WTC11 (cell line): ENCODE results near the gene CLRN3. TPM values are rescaled to one million over a fixed set of nuclear protein-coding genes. Genes with fewer than 3 reads are reported as not detected.

Experiments
- ATAC-seq: fragments of 200-7000 bp; cut with Tn5 transposase; 2 replicates; pipeline ENCODE4 v1.10.0; 2021; ENCODE audit warnings: mild to moderate bottlenecking, moderate library complexity
- CTCF ChIA-PET: fragments of 300-600 bp; sonication (Branson Sonifier 250); formaldehyde crosslinking; loops from one replicate; lab custom pipeline; 2021; ENCODE audit warnings: antibody characterized with exemption; lab: Charles Lee
- POLR2A ChIA-PET: fragments of 350-600 bp; sonication (Branson Sonifier 250); formaldehyde crosslinking; loops from one replicate; lab custom pipeline; 2021; ENCODE audit warnings: antibody characterized with exemption; lab: Charles Lee
- DNase-seq: peaks from one replicate; pipeline ENCODE4 v3.0.0; 2021; ENCODE audit warnings: low spot score
- H3K27ac Mint-ChIP-seq: 2 replicates; pipeline ENCODE4 v1.8.0; 2021; ENCODE audit warnings: mixed read lengths
- H3K27me3 Mint-ChIP-seq: 2 replicates; pipeline ENCODE4 v1.8.0; 2021; ENCODE audit warnings: low read depth, mild to moderate bottlenecking, moderate library complexity, mixed read lengths
- H3K36me3 Mint-ChIP-seq: 2 replicates; pipeline ENCODE4 v1.8.0; 2021; ENCODE audit warnings: mixed read lengths
- H3K4me1 Mint-ChIP-seq: 2 replicates; pipeline ENCODE4 v1.8.0; 2022; ENCODE audit warnings: mixed read lengths
- H3K4me3 Mint-ChIP-seq: 2 replicates; pipeline ENCODE4 v1.8.0; 2021; ENCODE audit warnings: mild to moderate bottlenecking, moderate library complexity, mixed read lengths
- H3K9me3 Mint-ChIP-seq: 2 replicates; pipeline ENCODE4 v1.8.0; 2021; ENCODE audit warnings: mixed read lengths
- AFF4 ChIP-seq: sonication (generic); formaldehyde crosslinking; IDR thresholded peaks from 2 replicates; pipeline ENCODE4 v1.8.1; 2023; ENCODE audit warnings: mild to moderate bottlenecking, missing genetic modification reagents, borderline replicate concordance
- AR ChIP-seq: fragments of 250-450 bp; sonication (Bioruptor Pico); IDR thresholded peaks from 2 replicates; pipeline ENCODE4 v1.9.0; 2021; ENCODE audit warnings: mild to moderate bottlenecking
- E2F1 ChIP-seq: sonication (generic); formaldehyde crosslinking; IDR thresholded peaks from 2 replicates; pipeline ENCODE4 v1.8.0; 2022; ENCODE audit warnings: mild to moderate bottlenecking, missing genetic modification reagents
- E2F5 ChIP-seq: sonication (generic); formaldehyde crosslinking; IDR thresholded peaks from 2 replicates; pipeline ENCODE4 v1.8.1; 2022; ENCODE audit warnings: mild to moderate bottlenecking, moderate library complexity, missing genetic modification reagents
- ESRRA ChIP-seq: sonication (generic); formaldehyde crosslinking; IDR thresholded peaks from 2 replicates; pipeline ENCODE4 v1.8.1; 2022; ENCODE audit warnings: mild to moderate bottlenecking, missing genetic modification reagents, borderline replicate concordance
- MXD4 ChIP-seq: fragments of 250-450 bp; sonication (Bioruptor Pico); IDR thresholded peaks from 2 replicates; pipeline ENCODE4 v1.8.0; 2021; ENCODE audit warnings: mild to moderate bottlenecking, moderate library complexity, borderline replicate concordance
- NR3C1 ChIP-seq: sonication (generic); formaldehyde crosslinking; conservative IDR thresholded peaks from 2 replicates; pipeline ENCODE4 v1.8.1; 2023; ENCODE audit warnings: low read depth, mild to moderate bottlenecking, missing genetic modification reagents
- ZNF138 ChIP-seq: sonication (generic); formaldehyde crosslinking; conservative IDR thresholded peaks from 2 replicates; pipeline ENCODE4 v1.8.1; 2022; ENCODE audit warnings: mild to moderate bottlenecking, moderate library complexity, missing genetic modification reagents
- ZNF232 ChIP-seq: sonication (generic); formaldehyde crosslinking; IDR thresholded peaks from 2 replicates; pipeline ENCODE4 v1.8.0; 2022; ENCODE audit warnings: mild to moderate bottlenecking, missing genetic modification reagents
- ZNF281 ChIP-seq: sonication (generic); formaldehyde crosslinking; IDR thresholded peaks from 2 replicates; pipeline ENCODE4 v1.8.0; 2023; ENCODE audit warnings: mild to moderate bottlenecking, missing genetic modification reagents
- ZNF423 ChIP-seq: fragments of 250-450 bp; sonication (Bioruptor Pico); IDR thresholded peaks from 2 replicates; pipeline ENCODE4 v2.1.2; 2022; ENCODE audit warnings: mild to moderate bottlenecking, moderate library complexity
- ZNF532 ChIP-seq: fragments of 250-450 bp; sonication (Bioruptor Pico); IDR thresholded peaks from 2 replicates; pipeline ENCODE4 v1.9.0; 2021; ENCODE audit warnings: mild to moderate bottlenecking, borderline replicate concordance
- total RNA-seq: library from RNA; stranded (reverse); gene quantifications from 3 replicates; pipeline ENCODE4 v1.2.3, GENCODE V29; 2021
- TF ChIP-seq, protein P1 (sequence below): sonication (generic); formaldehyde crosslinking; IDR thresholded peaks from 2 replicates; pipeline ENCODE4 v1.8.1; 2023; ENCODE audit warnings: mild to moderate bottlenecking, moderate library complexity, missing genetic modification reagents
- TF ChIP-seq, protein P2 (sequence below): sonication (generic); formaldehyde crosslinking; IDR thresholded peaks from 2 replicates; pipeline ENCODE4 v1.8.0; 2022; ENCODE audit warnings: mild to moderate bottlenecking, missing genetic modification reagents
- TF ChIP-seq, protein P3 (sequence below): sonication (generic); formaldehyde crosslinking; IDR thresholded peaks from 2 replicates; pipeline ENCODE4 v1.8.1; 2023; ENCODE audit warnings: mild to moderate bottlenecking, missing genetic modification reagents

CLRN3 gene
- total RNA-seq, 1 experiment from 2014 or later = not detected

GRCh38 chr10:127922206-127922605 lies 29.5 kb upstream of the CLRN3 start:
- no peak overlapping the region for H3K27ac Mint-ChIP-seq
- H3K4me3 Mint-ChIP-seq = no peak overlapping the region
- no peaks in the 10 kb centered on the region for H3K27me3 Mint-ChIP-seq
- H3K4me1 Mint-ChIP-seq = no peaks in the 10 kb centered on the region
- DNase-seq (no peak), ATAC-seq (no peak)
- ChIA-PET CTCF (interaction anchor here (1.1 kb wide), 1 partner anchor 89 kb away, joined by 3 read pairs; no protein-coding TSS in a partner anchor), POLR2A (no interaction called here)
- no peaks in the 10 kb centered on the region for H3K36me3 Mint-ChIP-seq
- no peaks in the 10 kb centered on the region for H3K9me3 Mint-ChIP-seq
- TF ChIP-seq NR3C1 (CRISPR knock-in tag) = no peak
- no peak for TF ChIP-seq ZNF281
- TF ChIP-seq, protein P1, sequence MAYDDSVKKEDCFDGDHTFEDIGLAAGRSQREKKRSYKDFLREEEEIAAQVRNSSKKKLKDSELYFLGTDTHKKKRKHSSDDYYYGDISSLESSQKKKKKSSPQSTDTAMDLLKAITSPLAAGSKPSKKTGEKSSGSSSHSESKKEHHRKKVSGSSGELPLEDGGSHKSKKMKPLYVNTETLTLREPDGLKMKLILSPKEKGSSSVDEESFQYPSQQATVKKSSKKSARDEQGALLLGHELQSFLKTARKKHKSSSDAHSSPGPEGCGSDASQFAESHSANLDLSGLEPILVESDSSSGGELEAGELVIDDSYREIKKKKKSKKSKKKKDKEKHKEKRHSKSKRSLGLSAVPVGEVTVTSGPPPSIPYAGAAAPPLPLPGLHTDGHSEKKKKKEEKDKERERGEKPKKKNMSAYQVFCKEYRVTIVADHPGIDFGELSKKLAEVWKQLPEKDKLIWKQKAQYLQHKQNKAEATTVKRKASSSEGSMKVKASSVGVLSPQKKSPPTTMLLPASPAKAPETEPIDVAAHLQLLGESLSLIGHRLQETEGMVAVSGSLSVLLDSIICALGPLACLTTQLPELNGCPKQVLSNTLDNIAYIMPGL (CRISPR knock-in tag) = no peak
- TF ChIP-seq, protein P2, sequence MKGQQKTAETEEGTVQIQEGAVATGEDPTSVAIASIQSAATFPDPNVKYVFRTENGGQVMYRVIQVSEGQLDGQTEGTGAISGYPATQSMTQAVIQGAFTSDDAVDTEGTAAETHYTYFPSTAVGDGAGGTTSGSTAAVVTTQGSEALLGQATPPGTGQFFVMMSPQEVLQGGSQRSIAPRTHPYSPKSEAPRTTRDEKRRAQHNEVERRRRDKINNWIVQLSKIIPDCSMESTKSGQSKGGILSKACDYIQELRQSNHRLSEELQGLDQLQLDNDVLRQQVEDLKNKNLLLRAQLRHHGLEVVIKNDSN = no peak
- no peak for TF ChIP-seq E2F5 (CRISPR knock-in tag)
- TF ChIP-seq, protein P3, sequence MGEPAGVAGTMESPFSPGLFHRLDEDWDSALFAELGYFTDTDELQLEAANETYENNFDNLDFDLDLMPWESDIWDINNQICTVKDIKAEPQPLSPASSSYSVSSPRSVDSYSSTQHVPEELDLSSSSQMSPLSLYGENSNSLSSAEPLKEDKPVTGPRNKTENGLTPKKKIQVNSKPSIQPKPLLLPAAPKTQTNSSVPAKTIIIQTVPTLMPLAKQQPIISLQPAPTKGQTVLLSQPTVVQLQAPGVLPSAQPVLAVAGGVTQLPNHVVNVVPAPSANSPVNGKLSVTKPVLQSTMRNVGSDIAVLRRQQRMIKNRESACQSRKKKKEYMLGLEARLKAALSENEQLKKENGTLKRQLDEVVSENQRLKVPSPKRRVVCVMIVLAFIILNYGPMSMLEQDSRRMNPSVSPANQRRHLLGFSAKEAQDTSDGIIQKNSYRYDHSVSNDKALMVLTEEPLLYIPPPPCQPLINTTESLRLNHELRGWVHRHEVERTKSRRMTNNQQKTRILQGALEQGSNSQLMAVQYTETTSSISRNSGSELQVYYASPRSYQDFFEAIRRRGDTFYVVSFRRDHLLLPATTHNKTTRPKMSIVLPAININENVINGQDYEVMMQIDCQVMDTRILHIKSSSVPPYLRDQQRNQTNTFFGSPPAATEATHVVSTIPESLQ (CRISPR knock-in tag) = no peak
- TF ChIP-seq ZNF532 = no peak
- TF ChIP-seq E2F1 (CRISPR knock-in tag) = no peak
- TF ChIP-seq ESRRA = no peak
- TF ChIP-seq MXD4 (CRISPR knock-in tag) = no peak
- no peak for TF ChIP-seq AFF4 (CRISPR knock-in tag)
- no peak for TF ChIP-seq ZNF138 (CRISPR knock-in tag)
- TF ChIP-seq ZNF423 = no peak
- TF ChIP-seq ZNF232 (CRISPR knock-in tag) = no peak
- no peak for TF ChIP-seq AR (CRISPR knock-in tag)
